Middle frontal gyrus (tissue), 1 donor: ENCODE data around the gene PMVK.

Source experiments
- DNase-seq: peaks from one replicate; pipeline ENCODE4 v3.0.0-alpha.2; 2015; ENCODE audit warnings: low spot score; ENCODE audit errors: extremely low spot score

The PMVK gene

GRCh38 chr1:154881820-154882535 lies 54.5 kb downstream of the PMVK start:
- DNase-seq: no peak

DNA sequence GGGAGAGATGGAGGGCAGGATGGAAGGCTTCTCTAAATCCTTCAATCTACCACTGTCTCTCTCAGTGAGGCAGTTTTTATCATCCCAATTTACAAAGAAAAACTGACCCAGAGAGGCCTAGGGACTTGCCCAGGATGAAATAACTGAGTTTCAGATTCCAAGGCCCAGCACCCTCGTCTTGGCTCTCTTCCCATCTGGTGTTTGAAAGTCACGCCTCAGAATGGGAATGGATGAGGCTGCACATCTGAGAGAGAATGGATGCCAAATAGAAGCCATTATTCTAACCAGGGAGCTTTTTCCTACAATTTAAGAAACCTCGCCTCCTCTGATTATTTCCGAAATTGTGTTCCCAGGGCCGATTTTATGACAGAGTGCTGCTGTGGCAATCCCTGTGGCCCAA lies 55.8 kb downstream of the PMVK start:
- DNase-seq: no peak

GRCh38 chr1:154879038-154879421 lies 57.5 kb downstream of the PMVK start:
- no peak for DNase-seq

GRCh38 chr1:154878371-154879037 lies 58.0 kb downstream of the PMVK start:
- DNase-seq: peak; percentile 73

DNA sequence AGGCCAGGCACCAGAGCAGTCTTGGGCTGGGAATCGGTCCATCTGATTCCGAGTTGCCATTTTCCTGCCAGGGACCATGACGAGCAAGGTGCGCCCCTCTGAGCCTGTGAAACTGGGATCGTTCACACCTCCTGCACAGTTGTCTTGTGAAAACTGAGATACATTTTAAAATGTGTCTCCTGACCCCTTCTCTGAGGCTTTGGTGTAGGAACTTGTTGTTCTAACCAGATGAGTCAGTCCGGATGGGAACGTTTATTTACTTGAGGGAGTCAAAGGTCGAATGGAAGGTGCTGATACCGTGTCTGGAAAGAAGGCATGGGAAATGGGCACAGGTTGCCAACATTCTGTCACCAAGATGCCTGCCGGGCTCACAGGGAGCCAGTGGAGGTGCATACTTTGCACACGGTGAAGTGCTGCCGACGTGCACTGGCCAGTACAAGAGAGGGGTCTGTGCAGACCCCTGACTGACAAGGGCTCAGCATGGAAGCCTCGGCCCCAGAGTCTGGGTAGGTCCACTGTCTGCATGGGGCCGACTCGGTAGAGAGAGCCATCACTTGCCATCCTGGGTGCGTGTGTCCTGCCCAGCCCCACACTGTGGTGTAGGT lies 59.0 kb downstream of the PMVK start:
- no peak for DNase-seq

DNA sequence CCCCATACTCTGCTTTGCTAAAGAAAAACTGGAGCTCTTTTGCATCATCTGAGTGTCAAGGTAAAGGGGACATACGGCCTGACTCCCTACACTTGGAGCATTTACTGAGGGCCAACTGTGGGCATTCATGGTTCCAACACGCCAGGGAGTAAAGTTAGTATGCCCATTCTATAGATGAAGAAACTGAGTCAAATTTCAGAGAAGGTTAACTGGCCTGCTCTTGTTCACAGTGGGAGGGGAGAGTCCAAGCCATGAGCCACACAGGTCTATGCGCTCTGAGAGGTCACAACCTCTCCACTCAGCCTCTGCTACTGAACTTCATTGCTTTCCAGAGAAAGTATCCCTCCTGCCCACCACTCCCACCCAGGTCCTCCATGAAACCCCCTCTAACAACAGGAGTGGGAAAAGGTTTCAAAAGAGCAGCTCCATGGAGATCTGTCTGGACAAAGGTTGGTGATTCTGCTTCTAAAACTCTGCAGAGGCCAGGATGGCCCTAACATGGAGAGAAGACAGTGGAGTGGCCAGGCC lies 59.6 kb downstream of the PMVK start:
- DNase-seq: no peak
